HG02642 (cell line): ENCODE data around the gene TENT5A.
A peak's percentile ranks its signal among the peaks of the same experiment; 100 is the strongest.
"Not testable (repeated sequence)": the region's sequence is repeated elsewhere in the genome, so short reads cannot be mapped to it uniquely, and the experiment has no call there.

ENCODE experiments used
- ATAC-seq: cut with Tn5 transposase; IDR thresholded peaks from one replicate; pipeline ENCODE4 v1.9.1; 2021; ENCODE audit warnings: mild to moderate bottlenecking; ENCODE audit not compliant: unreplicated experiment, poor library complexity

The TENT5A gene

GRCh38 chr6:81752084-81752920, at the start of gene TENT5A:
TSS of gene TENT5A (minus strand) at chr6:81752681. CDS start at chr6:81752141, 540 bp downstream.
- peak; percentile 76 for ATAC-seq

- no peak for ATAC-seq
These were observed 49.0 kb upstream of the TENT5A start for GRCh38 chr6:81801489-81801888.

GRCh38 chr6:81800666-81801065, 48.2 kb upstream of the TENT5A start:
- ATAC-seq: no peak

- ATAC-seq: no peak
These were observed 46.8 kb upstream of the TENT5A start for GRCh38 chr6:81799323-81799722.

GRCh38 chr6:81797591-81797990, 45.1 kb upstream of the TENT5A start:
- ATAC-seq: no peak

- no peak for ATAC-seq
These were observed 43.4 kb upstream of the TENT5A start for GRCh38 chr6:81795890-81796289.

- no peak for ATAC-seq
These were observed 41.5 kb upstream of the TENT5A start for GRCh38 chr6:81793821-81794475.

GRCh38 chr6:81792826-81793225, 40.3 kb upstream of the TENT5A start:
- ATAC-seq: no peak

GRCh38 chr6:81791756-81792155, 39.3 kb upstream of the TENT5A start:
- no peak for ATAC-seq

- no peak for ATAC-seq
These were observed 37.6 kb upstream of the TENT5A start for GRCh38 chr6:81790034-81790433.

- no peak for ATAC-seq
These were observed 36.8 kb upstream of the TENT5A start for GRCh38 chr6:81789291-81789690.

GRCh38 chr6:81788748-81789147, 36.3 kb upstream of the TENT5A start:
- ATAC-seq: no peak

- no peak for ATAC-seq
These were observed 35.0 kb upstream of the TENT5A start for GRCh38 chr6:81787313-81788068.

GRCh38 chr6:81786150-81786549, 33.7 kb upstream of the TENT5A start:
- ATAC-seq: no peak

GRCh38 chr6:81785377-81785776, 32.9 kb upstream of the TENT5A start:
- ATAC-seq: no peak

GRCh38 chr6:81783893-81784292, 31.4 kb upstream of the TENT5A start:
- ATAC-seq: no peak

GRCh38 chr6:81781624-81782023, 29.1 kb upstream of the TENT5A start:
- ATAC-seq: no peak

GRCh38 chr6:81777586-81778268, 25.2 kb upstream of the TENT5A start:
- ATAC-seq: no peak

GRCh38 chr6:81776219-81776618, 23.7 kb upstream of the TENT5A start:
- not testable (repeated sequence) for ATAC-seq

GRCh38 chr6:81774542-81774941, 22.1 kb upstream of the TENT5A start:
- ATAC-seq: no peak
